HepG2 (cell line): Measurements from ENCODE around the gene ALG11. TPM values are rescaled to one million over a fixed set of nuclear protein-coding genes. Genes with fewer than 3 reads are reported as not detected.
A peak's percentile ranks its signal among the peaks of the same experiment; 100 is the strongest.

Experiments used
- ATAC-seq: fragments of 200-7000 bp; cut with Tn5 transposase; 3 replicates; pipeline ENCODE4 v1.9.1; 2020; ENCODE audit warnings: mild to moderate bottlenecking, moderate library complexity
- BruUV-seq: library from RNA; stranded (reverse); fragments of 400-500 nt; replicated peaks from 2 replicates; lab custom pipeline; 2021; lab: Mats Ljungman, UMichigan
- CTCF ChIA-PET: fragments of 300-600 bp; formaldehyde crosslinking; extraction: SDS; loops from one replicate; lab custom pipeline; 2021; ENCODE audit warnings: low total read pairs, inconsistent platforms, low intra/inter-chr PET ratio; lab: Yijun Ruan, JAX
- POLR2A ChIA-PET: fragments of 350-600 bp; sonication (Branson Sonifier 250); formaldehyde crosslinking; loops from one replicate; lab custom pipeline; 2020; ENCODE audit warnings: antibody characterized with exemption, inconsistent platforms; lab: Yijun Ruan, JAX
- DNase-seq: peaks from one replicate; pipeline ENCODE4 v3.0.0-alpha.2; 2015; ENCODE audit warnings: low spot score
- FAIRE-seq: peaks from 3 replicates; lab custom pipeline; 2011; peaks lifted over from hg19 to GRCh38; lab: Jason Lieb, UNC
- H2AFZ ChIP-seq: one replicate; pipeline ENCODE4 v1.6.1; 2011; ENCODE audit warnings: low read length, inconsistent platforms
- H3K27ac ChIP-seq: fragments of 300-600 bp; 3 replicates; pipeline ENCODE4 v1.8.0; 2011; ENCODE audit warnings: mixed run types, mild to moderate bottlenecking, mixed read lengths, low read length, inconsistent platforms; ENCODE audit not compliant: insufficient read depth; ENCODE audit errors: extremely low read length
- H3K27me3 ChIP-seq, 2 experiments: fragments of 200-600 bp in 1 of 2; 2 replicates in 1 of 2; 3 replicates in 1 of 2; pipeline versions ENCODE4 v1.6.0 to v1.8.0; 2011; ENCODE audit warnings: low read length in 2 of 2, mild to moderate bottlenecking in 2 of 2, moderate library complexity in 2 of 2, inconsistent platforms in 1 of 2; ENCODE audit not compliant: insufficient read depth in 2 of 2, control insufficient read depth in 1 of 2
- H3K36me3 ChIP-seq, 2 experiments: fragments of 200-600 bp in 1 of 2; replicated peaks in 1 of 2; 2 replicates in 1 of 2; 3 replicates in 1 of 2; pipeline versions ENCODE4 v1.5.1 to v1.8.0; 2011; ENCODE audit warnings: low read length in 2 of 2, inconsistent platforms in 1 of 2; ENCODE audit not compliant: insufficient read depth in 2 of 2, control insufficient read depth in 1 of 2
- H3K4me1 ChIP-seq: 2 replicates; pipeline ENCODE4 v1.5.1; 2012; ENCODE audit warnings: low read length, inconsistent platforms; ENCODE audit not compliant: insufficient read depth
- H3K4me2 ChIP-seq: 2 replicates; pipeline ENCODE4 v1.6.0; 2011; ENCODE audit warnings: low read depth, low read length, inconsistent platforms
- H3K4me3 ChIP-seq, 3 experiments: fragments of 200-600 bp in 1 of 3; sonication (generic), shearing (Covaris generic) in 1 of 3; replicated peaks in 1 of 3; 2 replicates each; pipeline ENCODE4 v1.5.1; 2011 to 2016; ENCODE audit warnings: low read length in 3 of 3, inconsistent platforms in 2 of 3, low read depth in 2 of 3, mild to moderate bottlenecking in 2 of 3, control low read depth in 1 of 3, mixed read lengths in 1 of 3; ENCODE audit not compliant: insufficient read depth in 1 of 3
- H3K79me2 ChIP-seq: one replicate; pipeline ENCODE4 v1.6.1; 2011; ENCODE audit warnings: low read length, inconsistent platforms; ENCODE audit not compliant: insufficient read depth
- H3K9ac ChIP-seq: 2 replicates; pipeline ENCODE4 v1.6.0; 2011; ENCODE audit warnings: mild to moderate bottlenecking, low read depth, low read length, inconsistent platforms; ENCODE audit not compliant: insufficient read depth
- H3K9me3 ChIP-seq: 2 replicates; pipeline ENCODE4 v1.5.1; 2012; ENCODE audit warnings: mild to moderate bottlenecking, low read length
- H4K20me1 ChIP-seq: 2 replicates; pipeline ENCODE4 v1.6.0; 2011; ENCODE audit warnings: inconsistent platforms, mild to moderate bottlenecking, low read length, moderate library complexity; ENCODE audit not compliant: insufficient read depth
- ADNP ChIP-seq: sonication (generic); formaldehyde crosslinking; IDR thresholded peaks from 2 replicates; pipeline ENCODE4 v1.4.0; 2020; ENCODE audit warnings: missing genetic modification reagents
- MYNN ChIP-seq: sonication (generic); formaldehyde crosslinking; IDR thresholded peaks from 2 replicates; pipeline ENCODE4 v1.4.0; 2020; ENCODE audit warnings: mild to moderate bottlenecking, low read depth, missing genetic modification reagents
- PAF1 ChIP-seq: IDR thresholded peaks from 2 replicates; pipeline ENCODE4 v1.6.1; 2016; ENCODE audit warnings: missing genetic modification reagents, missing compliant biosample characterization
- SOX6 ChIP-seq, 2 experiments: fragments of 450-650 bp in 1 of 2; sonication (generic) in 1 of 2; formaldehyde crosslinking in 1 of 2; IDR thresholded peaks; 2 replicates each; pipeline versions ENCODE4 v1.4.0 to v1.6.1; 2017 to 2020; ENCODE audit warnings: antibody characterized with exemption in 1 of 2, mild to moderate bottlenecking in 1 of 2, missing genetic modification reagents in 1 of 2
- ZFAT ChIP-seq: sonication (generic); formaldehyde crosslinking; conservative IDR thresholded peaks from 2 replicates; pipeline ENCODE4 v1.8.1; 2023; ENCODE audit warnings: missing genetic modification reagents, inconsistent platforms
- ZNF121 ChIP-seq: sonication (generic); formaldehyde crosslinking; IDR thresholded peaks from 2 replicates; pipeline ENCODE4 v1.5.0; 2020; ENCODE audit warnings: mild to moderate bottlenecking, missing genetic modification reagents
- whole genome bisulfite sequencing: methylation state at CpG from one replicate; pipeline ENCODE4 v1.1.6; 2017; ENCODE audit warnings: low lambda C conversion rate; 5-methylcytosine and 5-hydroxymethylcytosine counted together
- in situ Hi-C: cut with HindIII; loops from 2 replicates; pipeline ENCODE4 v1.10.0; 2017; ENCODE audit warnings: low pct_unique_long_range_greater_than_20kb; ENCODE audit not compliant: extremely low pct_ligation_motif_present
- intact Hi-C: fragments of 100-400 bp; cut with micrococcal nuclease; formaldehyde crosslinking; loops from one replicate; pipeline ENCODE4 v1.10.0; 2022; ENCODE audit not compliant: unreplicated experiment
- polyA plus RNA-seq, 8 experiments: library from polyadenylated mRNA; depleted of rRNA in 3 of 8; stranded (reverse) in 7 of 8; unstranded in 1 of 8; fragments of >200 nt; fragmentation: Illumina TruSeq in 4 of 8; extraction: Trizol in 4 of 8; gene quantifications; 2 replicates each; pipeline versions ENCODE4 v1.2.1 to v1.2.3, GENCODE V29; 2011 to 2016; ENCODE audit warnings: low read depth in 4 of 8, missing spikeins in 1 of 8, mixed read lengths in 1 of 8; ENCODE audit not compliant: insufficient read depth in 1 of 8
- total RNA-seq, 5 experiments: library from RNA; depleted of rRNA; stranded (reverse); fragments of >200 nt; fragmentation: Illumina TruSeq; extraction: Trizol; gene quantifications; 2 replicates each; pipeline ENCODE4 v1.2.3, GENCODE V29; 2016; ENCODE audit warnings: low read depth in 1 of 5
- TF ChIP-seq, protein P1 (sequence below): sonication (generic); formaldehyde crosslinking; IDR thresholded peaks from 2 replicates; pipeline ENCODE4 v1.5.0; 2020; ENCODE audit warnings: mild to moderate bottlenecking, missing genetic modification reagents
- TF ChIP-seq, protein P2 (sequence below): sonication (generic); formaldehyde crosslinking; IDR thresholded peaks from 2 replicates; pipeline ENCODE4 v1.4.0; 2020; ENCODE audit warnings: missing genetic modification reagents, borderline replicate concordance
- TF ChIP-seq, protein P3 (sequence below): sonication (generic); formaldehyde crosslinking; IDR thresholded peaks from 2 replicates; pipeline ENCODE4 v1.8.1; 2023; ENCODE audit warnings: mild to moderate bottlenecking, missing genetic modification reagents, borderline replicate concordance
- TF ChIP-seq, protein P4 (sequence below): sonication (generic); formaldehyde crosslinking; IDR thresholded peaks from 2 replicates; pipeline ENCODE4 v1.8.0; 2022; ENCODE audit warnings: low read depth, missing genetic modification reagents

Gene ALG11
- total and polyA plus RNA-seq, 2 of the 13 experiments (the other 11 are each of a cell fraction or from before 2014, with no cell fraction given) = 14.7 to 27.9 TPM

DNA sequence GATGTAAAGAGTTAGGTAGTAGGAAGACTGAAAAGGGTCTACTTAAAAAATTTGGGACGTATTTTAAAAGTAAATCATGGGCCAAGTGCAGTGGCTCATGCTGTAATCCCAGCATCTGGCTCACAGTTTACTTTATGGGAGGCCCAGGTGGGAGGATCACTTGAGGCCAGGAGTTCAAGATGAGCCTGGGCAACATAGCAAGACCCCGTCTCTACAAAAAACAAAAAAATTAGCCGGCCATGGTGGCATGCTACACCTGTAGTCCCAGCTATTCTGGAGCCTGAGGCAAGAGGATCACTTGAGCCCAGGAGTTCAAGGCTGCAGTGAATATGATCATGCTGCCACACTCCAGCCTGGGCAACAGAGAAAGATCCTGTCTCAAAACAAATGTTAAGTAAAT, 35.3 kb downstream of the ALG11 start:
- FAIRE-seq = no peak
- Histone ChIP-seq H3K4me2 (no peak overlapping the region), H3K27me3 (no peaks in the 10 kb centered on the region), H4K20me1 (no peaks in the 10 kb centered on the region), H3K36me3 (no peaks in the 10 kb centered on the region), H3K4me3 (no peak overlapping the region), H3K27ac (no peak overlapping the region), H3K9ac (no peak overlapping the region), H2AFZ (no peak overlapping the region), H3K9me3 (no peaks in the 10 kb centered on the region), H3K4me1 (peaks cover 14% of the 10 kb centered on the region), H3K79me2 (no peaks in the 10 kb centered on the region)
- POLR2A ChIA-PET = no interaction called here
- intact Hi-C loops (no loop called here), in situ Hi-C loops (no loop called here)
- no peak for DNase-seq
- TF ChIP-seq, protein P1, sequence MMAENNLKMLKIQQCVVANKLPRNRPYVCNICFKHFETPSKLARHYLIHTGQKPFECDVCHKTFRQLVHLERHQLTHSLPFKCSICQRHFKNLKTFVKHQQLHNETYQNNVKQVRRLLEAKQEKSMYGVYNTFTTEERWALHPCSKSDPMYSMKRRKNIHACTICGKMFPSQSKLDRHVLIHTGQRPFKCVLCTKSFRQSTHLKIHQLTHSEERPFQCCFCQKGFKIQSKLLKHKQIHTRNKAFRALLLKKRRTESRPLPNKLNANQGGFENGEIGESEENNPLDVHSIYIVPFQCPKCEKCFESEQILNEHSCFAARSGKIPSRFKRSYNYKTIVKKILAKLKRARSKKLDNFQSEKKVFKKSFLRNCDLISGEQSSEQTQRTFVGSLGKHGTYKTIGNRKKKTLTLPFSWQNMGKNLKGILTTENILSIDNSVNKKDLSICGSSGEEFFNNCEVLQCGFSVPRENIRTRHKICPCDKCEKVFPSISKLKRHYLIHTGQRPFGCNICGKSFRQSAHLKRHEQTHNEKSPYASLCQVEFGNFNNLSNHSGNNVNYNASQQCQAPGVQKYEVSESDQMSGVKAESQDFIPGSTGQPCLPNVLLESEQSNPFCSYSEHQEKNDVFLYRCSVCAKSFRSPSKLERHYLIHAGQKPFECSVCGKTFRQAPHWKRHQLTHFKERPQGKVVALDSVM = peak; percentile 72
- TF ChIP-seq PAF1 (CRISPR knock-in tag) (no peak), ZNF121 (peak; percentile 74)
- BruUV-seq = no TSS peak
- ATAC-seq = no peak
- CTCF ChIA-PET = no interaction called here
- WGBS = 71% methylated on average over 3 of the region's 3 CpGs

DNA sequence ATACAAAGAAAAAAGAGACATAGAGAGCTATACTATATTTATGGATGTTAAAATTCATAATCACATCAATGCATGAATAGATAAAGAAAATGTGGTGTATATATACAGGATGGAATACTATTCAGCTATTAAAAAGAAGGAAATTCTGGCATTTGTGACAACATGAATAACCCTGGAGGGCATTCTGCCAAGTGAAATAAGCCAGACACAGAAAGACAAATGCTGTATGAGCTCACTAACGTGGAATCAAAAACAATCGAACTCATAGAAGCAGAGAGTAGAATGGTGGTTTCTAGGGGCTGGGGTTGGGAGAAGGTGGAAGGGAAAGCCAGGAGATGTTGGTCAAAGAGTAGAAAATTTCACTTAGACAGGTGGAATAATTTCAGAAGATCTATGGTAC, 36.3 kb downstream of the ALG11 start:
- BruUV-seq = no TSS peak
- H3K27me3 ChIP-seq = no peaks in the 10 kb centered on the region
- 44% methylated on average over 2 of the region's 2 CpGs for WGBS
- H3K4me1 ChIP-seq = peaks cover 9% of the 10 kb centered on the region
- H3K27ac ChIP-seq = no peak overlapping the region
- no peaks in the 10 kb centered on the region for H3K9me3 ChIP-seq
- H3K4me3 ChIP-seq = no peak overlapping the region
- no peak for FAIRE-seq
- CTCF ChIA-PET = no interaction called here
- no peak overlapping the region for H2AFZ ChIP-seq
- ATAC-seq = no peak
- in situ Hi-C loops = no loop called here
- H3K79me2 ChIP-seq = no peaks in the 10 kb centered on the region
- POLR2A ChIA-PET = no interaction called here
- intact Hi-C loops = no loop called here
- DNase-seq = no peak
- H3K4me2 ChIP-seq = no peak overlapping the region
- no peaks in the 10 kb centered on the region for H3K36me3 ChIP-seq
- no peaks in the 10 kb centered on the region for H4K20me1 ChIP-seq
- no peak overlapping the region for H3K9ac ChIP-seq
- TF ChIP-seq, protein P2, sequence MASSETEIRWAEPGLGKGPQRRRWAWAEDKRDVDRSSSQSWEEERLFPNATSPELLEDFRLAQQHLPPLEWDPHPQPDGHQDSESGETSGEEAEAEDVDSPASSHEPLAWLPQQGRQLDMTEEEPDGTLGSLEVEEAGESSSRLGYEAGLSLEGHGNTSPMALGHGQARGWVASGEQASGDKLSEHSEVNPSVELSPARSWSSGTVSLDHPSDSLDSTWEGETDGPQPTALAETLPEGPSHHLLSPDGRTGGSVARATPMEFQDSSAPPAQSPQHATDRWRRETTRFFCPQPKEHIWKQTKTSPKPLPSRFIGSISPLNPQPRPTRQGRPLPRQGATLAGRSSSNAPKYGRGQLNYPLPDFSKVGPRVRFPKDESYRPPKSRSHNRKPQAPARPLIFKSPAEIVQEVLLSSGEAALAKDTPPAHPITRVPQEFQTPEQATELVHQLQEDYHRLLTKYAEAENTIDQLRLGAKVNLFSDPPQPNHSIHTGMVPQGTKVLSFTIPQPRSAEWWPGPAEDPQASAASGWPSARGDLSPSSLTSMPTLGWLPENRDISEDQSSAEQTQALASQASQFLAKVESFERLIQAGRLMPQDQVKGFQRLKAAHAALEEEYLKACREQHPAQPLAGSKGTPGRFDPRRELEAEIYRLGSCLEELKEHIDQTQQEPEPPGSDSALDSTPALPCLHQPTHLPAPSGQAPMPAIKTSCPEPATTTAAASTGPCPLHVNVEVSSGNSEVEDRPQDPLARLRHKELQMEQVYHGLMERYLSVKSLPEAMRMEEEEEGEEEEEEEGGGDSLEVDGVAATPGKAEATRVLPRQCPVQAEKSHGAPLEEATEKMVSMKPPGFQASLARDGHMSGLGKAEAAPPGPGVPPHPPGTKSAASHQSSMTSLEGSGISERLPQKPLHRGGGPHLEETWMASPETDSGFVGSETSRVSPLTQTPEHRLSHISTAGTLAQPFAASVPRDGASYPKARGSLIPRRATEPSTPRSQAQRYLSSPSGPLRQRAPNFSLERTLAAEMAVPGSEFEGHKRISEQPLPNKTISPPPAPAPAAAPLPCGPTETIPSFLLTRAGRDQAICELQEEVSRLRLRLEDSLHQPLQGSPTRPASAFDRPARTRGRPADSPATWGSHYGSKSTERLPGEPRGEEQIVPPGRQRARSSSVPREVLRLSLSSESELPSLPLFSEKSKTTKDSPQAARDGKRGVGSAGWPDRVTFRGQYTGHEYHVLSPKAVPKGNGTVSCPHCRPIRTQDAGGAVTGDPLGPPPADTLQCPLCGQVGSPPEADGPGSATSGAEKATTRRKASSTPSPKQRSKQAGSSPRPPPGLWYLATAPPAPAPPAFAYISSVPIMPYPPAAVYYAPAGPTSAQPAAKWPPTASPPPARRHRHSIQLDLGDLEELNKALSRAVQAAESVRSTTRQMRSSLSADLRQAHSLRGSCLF (CRISPR knock-in tag) = no peak
- TF ChIP-seq, protein P3, sequence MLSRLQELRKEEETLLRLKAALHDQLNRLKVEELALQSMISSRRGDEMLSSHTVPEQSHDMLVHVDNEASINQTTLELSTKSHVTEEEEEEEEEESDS (CRISPR knock-in tag) = no peak
- TF ChIP-seq ADNP (CRISPR knock-in tag) = no peak
- TF ChIP-seq, protein P4, sequence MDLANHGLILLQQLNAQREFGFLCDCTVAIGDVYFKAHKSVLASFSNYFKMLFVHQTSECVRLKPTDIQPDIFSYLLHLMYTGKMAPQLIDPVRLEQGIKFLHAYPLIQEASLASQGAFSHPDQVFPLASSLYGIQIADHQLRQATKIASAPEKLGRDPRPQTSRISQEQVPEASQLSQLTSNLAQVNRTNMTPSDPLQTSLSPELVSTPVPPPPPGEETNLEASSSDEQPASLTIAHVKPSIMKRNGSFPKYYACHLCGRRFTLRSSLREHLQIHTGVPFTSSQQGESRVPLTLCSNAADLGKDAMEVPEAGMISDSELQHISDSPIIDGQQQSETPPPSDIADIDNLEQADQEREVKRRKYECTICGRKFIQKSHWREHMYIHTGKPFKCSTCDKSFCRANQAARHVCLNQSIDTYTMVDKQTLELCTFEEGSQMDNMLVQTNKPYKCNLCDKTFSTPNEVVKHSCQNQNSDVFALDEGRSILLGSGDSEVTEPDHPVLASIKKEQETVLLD (CRISPR knock-in tag) = no peak
- no peak for TF ChIP-seq SOX6 (IDR thresholded peaks at IDR 0.05)
- TF ChIP-seq SOX6 (CRISPR knock-in tag; IDR thresholded peaks at IDR 0.05) = no peak
- TF ChIP-seq MYNN = no peak
- TF ChIP-seq ZFAT (CRISPR knock-in tag) = no peak
